Measurements from ENCODE around the gene CNOT1.
"Not testable (repeated sequence)": the region's sequence is repeated elsewhere in the genome, so short reads cannot be mapped to it uniquely, and the experiment has no call there.

DNA sequence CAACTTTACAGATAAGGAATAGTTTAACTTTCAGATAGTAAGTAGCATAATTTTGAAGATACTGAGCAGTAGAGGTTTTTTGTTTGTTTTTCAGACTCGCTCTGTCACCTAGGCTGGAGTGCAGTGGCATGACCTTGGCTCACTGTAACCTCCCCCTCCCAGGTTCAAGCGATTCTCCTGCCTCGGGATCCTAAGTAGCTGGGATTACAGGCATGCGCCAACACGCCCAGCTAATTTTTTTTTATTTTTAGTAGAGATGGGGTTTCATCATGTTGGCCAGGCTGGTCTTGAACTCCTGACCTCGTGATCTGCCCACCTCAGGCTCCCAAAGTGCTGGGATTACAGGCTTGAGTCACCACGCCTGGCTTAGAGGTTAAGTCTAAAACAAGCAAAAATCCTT, 16.7 kb downstream of the CNOT1 start:
- TF ChIP-seq, protein P1, sequence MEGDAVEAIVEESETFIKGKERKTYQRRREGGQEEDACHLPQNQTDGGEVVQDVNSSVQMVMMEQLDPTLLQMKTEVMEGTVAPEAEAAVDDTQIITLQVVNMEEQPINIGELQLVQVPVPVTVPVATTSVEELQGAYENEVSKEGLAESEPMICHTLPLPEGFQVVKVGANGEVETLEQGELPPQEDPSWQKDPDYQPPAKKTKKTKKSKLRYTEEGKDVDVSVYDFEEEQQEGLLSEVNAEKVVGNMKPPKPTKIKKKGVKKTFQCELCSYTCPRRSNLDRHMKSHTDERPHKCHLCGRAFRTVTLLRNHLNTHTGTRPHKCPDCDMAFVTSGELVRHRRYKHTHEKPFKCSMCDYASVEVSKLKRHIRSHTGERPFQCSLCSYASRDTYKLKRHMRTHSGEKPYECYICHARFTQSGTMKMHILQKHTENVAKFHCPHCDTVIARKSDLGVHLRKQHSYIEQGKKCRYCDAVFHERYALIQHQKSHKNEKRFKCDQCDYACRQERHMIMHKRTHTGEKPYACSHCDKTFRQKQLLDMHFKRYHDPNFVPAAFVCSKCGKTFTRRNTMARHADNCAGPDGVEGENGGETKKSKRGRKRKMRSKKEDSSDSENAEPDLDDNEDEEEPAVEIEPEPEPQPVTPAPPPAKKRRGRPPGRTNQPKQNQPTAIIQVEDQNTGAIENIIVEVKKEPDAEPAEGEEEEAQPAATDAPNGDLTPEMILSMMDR (IDR thresholded peaks at IDR 0.05) = not testable (repeated sequence)
- not testable (repeated sequence) for TF ChIP-seq POLR2A (IDR thresholded peaks at IDR 0.05)

Measured in prostate gland (tissue), 2 donors.